ENCODE measurements around the gene SYT7.

SYT7 gene

DNA sequence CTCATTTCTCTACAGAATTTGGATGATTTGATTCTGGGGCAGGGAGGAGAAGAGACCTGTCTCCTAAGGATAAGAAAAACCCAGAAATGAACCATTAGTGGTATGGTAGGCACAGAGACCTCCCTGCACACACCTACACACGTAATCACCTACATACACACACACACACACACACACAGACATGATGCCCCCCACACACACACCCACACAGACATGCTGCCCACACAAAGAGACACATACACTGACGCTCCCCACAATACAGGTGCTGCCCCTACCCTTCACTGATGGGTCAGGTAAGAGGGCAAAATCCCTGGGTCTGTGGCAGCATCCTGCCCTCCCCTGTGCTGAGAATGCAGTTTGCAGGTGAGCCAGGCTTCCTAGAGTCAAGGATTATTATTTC is 1.1 kb upstream of the SYT7 start:
- DNase-seq, result no peak

DNA sequence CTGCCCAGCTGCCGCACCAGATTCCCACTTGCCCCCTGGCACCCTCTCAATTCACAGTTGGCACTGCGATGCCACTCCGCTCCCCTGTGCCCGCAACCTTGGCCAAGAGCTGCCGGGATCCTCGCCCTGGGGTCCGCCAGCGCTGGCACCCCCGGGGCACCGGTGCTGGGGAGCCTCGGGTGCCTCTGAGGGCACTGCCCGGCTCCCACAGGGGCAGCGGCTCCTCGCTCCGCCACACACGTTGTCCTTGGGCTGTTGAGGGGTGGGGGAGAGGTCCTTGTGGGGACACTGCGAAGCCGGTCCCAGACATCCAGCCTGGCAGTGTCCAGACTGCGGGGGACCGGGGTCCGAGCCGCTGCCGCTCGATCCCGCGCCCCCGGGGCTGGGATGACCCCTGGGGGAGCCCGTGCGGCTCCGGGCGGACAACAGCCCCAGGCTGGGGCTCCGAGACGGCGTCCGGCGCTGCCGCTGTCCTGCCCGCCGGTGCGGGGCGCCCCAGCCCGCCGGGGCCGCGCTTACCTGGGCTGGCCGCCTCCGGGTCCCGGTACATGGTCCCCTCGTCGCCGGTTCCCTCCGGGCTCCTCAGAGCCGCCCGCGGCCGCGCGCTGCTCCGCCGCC is 496 bp downstream of the SYT7 start:
- DNase-seq, result no peak

DNA sequence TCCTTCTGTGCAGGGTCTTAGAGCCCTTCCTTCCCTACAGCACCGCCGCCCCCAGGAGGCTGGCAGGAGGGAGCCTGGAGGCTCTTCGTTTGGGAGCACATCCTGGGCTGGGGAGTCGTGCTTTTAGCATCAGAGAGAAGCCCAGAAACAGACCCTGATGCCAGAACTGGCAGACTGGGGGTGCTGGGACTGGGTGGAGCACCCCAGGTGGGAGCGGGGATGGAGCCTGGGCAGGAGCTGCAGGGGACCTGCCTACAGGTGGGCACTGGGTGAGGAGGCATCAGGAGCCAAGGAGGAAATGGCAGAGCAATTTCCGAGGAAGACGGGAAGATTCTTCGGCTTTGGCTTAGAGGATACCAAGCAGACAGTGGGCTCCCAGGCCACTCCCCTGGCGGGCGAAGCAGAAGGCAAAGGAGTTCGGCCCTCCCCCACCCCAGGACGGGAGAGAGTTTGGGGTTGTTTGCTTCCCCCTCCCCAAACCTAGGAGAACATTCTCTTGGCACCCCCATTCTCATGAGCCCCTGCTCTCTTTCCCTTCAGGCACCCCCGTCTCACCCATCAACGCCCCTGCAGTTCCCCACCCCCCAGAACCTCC is 1.1 kb downstream of the SYT7 start:
- no peak for DNase-seq

DNA sequence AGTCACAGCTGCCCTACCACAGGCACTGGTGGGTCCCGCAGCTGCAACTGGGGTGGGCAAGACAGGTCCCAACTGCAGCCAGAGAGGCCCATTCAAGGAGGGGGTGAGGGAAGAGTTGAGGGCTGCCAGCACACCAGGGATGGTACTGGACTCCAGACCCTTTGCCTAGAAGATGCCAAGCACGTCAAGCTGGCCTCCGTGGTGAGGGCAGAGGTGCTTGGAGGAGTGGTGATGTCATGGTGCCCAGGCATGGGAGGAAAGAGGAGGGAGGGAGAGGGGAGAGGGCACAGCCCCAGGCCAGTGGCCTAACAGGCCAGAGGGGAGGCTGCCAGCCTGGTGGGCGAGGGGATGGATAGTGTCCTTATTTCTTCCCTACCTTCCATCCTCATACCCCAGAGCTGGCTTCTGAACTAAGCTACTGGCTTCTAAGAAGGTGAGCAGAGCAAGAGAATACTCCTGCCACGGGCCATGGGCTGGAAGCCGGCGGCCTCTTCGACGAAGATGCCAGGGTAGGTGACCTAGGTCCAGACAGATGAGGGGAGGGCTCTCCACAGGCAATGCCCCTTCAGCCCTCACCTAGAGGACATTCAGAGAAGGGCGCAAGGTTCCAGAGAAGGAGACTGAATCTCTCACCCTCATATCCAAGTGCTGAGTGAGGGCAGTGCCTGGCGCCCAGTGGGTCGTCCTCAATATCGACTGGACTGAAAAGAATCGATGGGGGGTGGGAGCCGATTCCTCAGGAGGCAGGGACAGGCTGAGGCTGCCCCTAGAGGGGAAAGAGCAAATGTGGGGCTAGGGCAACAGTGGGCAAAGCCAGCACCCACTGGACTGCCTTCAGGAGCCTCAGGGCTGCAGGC is 1.8 kb downstream of the SYT7 start:
- no peak for DNase-seq

DNA sequence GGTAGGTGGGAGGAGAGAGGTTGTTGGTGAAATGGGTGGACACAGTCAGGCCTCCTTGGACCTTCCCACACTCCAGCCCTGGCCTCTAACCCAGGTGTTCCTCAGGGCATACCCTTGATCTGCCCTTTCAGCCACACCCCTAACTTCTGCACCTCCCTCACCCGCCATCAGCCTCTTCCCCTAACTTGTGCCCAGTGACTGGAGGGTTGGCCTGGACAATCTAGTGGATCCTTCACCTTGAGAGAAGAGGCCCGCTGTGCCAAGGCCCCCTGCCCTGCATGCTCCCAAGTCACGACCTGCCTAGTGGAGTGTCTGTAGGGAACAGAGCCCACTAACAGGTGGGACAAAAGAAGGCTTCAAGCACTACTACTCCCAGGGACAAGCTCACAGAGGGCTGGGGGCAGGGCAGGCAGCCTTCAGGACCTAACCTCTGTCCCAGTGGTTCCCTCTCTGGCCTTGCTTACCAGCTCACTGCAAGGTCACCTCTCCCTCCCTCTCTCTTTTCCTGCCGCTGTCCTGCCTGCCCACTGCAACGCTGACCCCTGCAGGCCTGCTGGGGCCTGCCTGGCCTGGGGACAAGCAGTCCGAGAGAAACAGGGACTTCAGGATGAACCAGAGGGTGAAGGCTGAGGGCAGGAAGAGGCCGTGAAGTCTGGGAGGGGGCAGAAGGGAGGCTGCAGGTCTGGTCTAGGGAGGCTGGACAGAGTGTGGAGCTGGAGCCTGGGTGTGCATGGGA is 3.3 kb downstream of the SYT7 start:
- DNase-seq, result no peak

DNA sequence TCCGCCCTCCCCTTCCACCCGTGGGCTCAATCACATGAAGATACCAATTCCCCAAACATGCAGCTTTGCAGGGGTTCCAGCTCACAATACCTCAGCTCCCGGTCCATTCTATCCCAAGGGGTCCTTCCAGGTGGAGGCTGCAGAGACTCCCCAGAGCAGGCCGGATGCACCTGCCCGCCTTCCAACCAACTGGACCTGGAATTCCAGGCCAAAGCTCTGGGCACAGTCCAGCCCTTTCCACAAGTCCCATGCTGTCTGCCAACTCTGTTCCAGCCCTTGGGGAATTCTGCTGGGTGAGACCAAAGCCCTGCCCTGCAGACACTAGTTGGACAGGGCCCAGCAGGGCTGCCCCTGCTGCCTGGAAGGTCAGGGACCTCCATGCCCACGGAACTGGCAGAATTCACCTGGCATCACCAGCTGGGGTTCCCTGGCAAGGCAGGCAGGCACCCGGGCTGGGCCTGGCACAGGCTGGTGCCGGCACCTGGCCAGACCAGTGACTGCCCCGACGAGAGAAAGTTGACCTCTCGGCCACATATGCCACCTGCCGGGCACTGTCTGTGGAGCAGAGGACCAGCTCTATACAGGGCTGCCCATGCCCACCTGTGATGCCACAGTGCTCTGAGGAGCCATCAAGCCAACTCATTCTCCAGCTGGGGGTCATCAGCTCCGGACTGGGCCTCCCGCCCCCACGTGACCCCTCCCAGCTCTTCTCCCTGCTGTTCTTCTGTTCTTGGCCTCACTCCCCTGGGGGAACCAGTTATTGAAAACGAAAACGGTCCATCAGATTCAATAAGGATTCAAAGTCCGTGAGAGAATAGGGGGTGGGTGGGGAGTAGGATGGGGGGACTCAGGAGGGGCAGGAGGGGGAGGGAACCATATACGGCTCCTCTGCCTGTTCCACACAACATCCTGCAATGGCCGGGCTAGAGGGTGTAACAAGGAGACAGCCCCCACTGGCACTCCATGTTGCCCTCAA is 4.7 kb downstream of the SYT7 start:
- no peak for DNase-seq

DNA sequence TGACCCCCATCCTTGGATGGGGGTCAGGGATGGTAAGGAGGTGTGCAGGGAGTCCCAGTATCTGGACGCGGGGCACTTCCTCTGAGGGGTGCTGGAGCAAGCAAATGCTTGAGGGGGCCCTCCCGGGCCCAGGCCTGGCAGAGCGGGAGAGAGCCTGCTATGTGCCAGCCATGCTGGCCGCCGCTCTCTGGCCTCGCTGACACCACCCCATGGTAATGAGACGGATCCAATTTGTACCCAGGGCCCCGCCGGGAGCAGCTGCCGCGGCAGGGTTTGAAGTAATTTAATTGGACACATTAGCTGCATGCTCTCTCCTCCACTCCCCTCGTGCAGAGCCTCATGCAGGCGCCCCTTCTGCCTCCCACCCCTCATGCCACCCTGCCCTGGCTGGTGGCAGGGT is 6.3 kb downstream of the SYT7 start:
- DNase-seq, result no peak

DNA sequence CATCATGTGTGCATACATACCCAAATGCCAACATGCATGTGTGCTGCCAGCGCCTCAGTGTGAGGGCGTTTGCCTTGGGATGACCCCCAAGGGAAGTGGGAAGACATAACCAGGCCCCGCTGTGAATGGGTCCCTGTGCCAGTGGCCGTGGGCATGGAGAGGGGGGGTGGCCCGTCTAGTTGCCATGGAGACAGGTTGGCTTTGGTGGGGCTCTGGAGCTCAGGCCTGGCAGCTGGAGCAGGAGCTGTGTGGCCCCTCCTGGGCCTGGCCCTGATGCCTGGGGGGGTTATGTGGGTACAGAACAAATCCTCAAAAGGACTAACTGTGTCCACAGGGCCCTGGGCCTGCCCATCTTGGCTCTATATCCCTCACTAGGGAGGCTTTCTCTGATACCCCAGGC is 8.0 kb downstream of the SYT7 start:
- no peak for DNase-seq

DNA sequence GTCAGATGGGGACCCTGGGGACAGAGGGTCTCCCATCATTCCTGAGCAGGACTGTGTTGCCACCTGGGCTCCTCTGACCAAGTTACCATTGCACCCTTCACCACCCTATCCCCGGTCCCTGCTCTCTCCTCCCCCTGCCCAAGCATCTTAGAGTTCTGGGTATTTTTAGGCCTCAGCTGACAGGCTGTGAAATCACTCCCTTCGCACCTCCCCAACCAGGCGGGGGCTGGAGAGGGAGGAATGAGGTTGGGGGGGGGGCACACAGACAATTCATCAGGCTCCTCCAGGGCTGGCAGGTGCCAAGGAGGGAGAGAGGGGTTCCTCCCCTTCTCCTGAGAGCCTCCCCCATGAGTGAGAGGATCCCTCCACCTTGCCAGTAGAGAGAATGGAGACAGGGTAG is 9.0 kb downstream of the SYT7 start:
- DNase-seq, result no peak

DNA sequence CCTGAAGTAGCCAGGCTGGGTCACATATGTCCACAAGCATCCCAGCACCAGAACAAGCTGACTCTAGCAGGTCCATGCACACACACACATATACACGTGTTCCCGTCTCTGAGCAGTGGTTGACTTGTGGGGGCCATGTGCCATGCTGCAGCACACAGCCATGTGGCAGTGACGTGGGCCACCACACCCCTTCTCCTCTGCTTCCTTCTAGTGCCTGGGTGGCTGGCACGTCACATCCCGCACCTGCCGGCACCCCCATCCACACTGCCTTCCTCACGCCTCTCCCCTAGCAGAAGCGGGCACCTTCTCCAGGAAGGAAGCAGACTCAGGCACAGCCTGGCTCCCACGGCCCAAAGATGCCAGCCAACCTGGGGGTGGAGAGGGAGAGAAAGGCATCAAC is 9.5 kb downstream of the SYT7 start:
- no peak for DNase-seq

DNA sequence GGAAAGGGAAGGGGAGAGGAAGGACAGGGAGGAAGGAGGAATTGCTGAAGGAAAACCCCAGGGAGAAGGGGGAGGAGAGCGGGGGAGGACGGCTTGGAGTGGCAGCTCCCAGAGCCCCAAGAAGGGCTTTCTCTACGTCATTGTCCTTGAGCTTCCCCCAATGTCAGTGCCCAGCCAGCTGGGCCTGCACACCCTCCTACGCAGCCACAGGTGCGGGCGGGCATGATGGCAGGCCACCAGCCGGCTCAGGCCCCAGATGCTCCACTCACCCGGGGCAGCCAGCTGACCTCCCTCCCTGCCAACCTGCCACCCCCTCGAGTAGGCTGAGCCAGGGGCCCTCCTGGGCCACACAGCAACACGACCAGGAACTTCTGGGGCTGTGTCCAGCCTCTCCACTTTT is 11.2 kb downstream of the SYT7 start:
- no peak for DNase-seq

DNA sequence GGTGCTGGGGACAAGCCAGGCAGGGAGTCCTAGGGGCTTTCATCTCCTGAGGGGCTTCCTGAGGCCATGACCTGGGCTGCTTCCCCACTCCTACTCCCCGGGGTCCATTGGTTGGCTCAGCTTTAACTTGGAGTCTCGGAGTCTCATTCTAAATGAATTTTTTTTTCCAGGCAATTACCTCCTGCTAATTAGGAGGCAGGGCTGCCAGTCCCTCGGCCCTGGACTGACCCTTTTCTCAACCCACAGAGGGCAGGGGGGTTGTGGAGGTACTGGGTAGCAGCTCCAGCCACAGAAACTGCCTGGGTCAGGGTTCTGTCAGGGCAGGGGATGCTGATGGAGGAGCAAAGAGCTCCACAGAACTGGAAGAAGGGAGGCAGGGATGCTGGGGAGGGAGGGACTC is 11.9 kb downstream of the SYT7 start:
- no peak for DNase-seq

DNA sequence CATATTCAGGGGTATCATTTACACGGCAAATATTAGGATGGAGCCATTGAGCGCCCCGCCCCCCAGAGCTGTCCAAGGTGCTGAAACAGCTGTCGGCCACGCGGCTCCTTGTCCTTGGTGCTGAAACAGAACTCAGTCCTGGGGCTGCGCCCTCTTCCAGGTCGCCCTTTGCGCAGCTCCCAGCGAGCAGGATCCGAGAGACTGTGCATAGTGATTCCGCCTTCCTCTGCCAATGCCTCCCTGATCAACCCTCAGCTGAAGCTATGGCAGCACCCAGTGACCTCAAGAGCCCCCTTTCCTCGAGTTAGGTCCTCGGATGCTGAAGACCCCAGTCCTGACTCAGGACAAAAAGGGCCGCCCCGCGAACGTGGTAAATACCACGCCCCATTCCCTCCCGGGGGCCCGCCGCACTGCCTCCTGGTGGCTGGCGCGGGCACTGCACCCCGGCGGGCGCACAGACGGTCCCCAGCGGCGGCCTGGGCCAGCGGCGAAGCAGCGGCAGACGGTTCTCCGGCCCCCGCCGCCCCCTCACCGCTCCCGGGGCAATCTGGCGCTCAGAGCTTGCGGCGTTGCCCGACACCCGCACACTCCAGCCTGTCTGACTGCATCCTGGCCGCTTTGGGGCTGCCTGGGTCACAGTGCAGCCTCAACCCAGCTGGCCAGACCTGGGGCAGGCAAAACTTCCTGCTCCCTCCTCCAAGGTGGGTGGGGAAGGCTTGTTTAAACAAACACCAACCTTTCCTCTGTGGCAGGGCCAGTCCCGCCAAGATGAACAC is 13.4 kb downstream of the SYT7 start:
- peak; percentile 51 for DNase-seq

DNA sequence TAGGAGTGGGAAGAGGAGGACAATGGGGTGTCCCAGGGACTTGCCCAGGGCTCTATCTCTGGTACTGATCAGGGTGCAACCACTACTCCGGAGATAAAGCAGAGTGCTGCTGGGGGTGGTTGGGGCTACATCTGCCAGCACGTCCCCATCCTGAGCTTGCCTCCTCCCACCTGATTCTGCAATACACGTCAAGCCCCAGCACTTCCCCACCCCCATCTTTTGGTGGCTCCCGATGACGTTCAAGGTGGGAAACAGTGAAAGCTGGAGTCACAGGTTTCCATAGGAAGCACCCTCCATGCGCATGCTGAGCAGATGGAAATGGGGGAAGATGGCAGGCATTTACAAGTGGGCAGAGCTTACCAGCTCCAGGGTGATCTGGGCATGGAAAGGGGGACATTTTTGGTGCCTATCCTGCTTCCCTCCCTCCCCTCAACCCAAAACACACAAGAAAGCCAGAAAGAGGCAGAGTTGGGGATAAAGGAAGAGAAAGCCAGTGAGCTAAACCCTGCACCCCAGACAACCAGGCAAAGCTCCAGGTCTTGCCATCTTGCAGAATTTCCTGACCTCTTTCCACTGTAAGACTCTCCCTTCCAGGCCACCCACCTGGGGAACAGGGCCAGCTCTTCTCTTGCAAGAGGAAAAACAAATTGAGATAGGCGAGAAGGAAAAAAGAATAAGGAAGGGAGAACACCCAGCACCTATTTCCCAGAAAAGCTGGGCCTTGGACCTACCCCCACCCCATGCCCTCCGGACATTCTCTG is 15.8 kb downstream of the SYT7 start:
- no peak for DNase-seq

DNA sequence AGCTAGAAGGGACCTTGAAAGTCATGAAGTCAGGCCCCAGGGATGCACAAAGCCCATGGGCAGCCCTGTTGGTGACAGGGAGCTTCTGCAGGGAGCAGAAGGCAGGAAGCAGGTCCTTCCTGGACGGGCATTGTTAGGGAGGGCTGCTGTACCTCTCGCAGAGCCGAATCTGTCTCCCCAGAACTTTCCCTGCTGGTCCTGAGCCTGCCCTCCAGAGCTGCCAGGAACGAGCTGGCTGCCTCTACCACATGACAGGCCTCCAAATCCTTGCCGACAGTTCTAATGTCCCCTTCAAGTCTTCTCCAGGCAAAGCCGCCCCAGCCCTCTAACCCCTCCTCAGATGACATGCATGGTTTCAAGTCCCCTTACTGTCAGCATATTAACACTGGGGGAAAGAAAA is 20.1 kb downstream of the SYT7 start:
- DNase-seq, result no peak

DNA sequence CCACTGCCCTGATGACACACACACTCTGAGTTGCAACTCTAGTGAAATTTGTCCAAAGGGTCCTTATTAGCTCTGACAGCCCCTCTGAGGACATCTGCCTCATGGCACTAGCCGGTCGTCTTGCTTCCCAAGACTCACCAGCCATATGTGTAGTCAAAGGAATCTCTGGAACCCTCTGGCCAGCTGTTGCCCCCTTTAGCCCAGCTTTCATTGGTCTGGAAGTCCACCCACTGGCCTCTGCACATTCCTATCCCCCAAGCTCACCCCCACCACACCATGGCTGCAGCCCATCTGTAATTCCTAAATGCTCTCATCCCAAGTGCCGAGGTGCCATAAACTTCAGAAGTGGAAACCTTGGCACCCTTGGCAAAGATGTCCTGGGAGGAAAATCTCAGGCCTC is 24.3 kb downstream of the SYT7 start:
- no peak for DNase-seq

DNA sequence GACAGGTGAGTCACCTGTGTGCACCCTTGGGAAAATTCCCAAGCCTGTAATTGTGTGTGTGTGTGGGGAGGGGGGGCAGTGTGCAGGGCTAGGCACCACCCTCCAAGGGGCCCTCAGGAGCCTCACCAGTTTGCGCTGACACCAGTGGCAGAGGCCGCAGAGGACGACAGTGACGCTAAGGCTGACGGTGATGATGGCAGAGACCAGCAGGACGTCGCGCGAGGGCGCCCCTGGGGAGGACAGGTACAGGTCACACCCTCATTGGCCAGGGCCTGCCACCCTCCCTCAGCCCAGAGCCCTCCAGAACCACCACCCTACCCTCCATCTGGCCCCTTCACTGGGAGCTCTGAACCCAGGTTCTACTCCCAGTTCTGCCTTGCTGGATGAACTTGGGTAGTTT is 24.9 kb downstream of the SYT7 start:
- DNase-seq, result no peak

DNA sequence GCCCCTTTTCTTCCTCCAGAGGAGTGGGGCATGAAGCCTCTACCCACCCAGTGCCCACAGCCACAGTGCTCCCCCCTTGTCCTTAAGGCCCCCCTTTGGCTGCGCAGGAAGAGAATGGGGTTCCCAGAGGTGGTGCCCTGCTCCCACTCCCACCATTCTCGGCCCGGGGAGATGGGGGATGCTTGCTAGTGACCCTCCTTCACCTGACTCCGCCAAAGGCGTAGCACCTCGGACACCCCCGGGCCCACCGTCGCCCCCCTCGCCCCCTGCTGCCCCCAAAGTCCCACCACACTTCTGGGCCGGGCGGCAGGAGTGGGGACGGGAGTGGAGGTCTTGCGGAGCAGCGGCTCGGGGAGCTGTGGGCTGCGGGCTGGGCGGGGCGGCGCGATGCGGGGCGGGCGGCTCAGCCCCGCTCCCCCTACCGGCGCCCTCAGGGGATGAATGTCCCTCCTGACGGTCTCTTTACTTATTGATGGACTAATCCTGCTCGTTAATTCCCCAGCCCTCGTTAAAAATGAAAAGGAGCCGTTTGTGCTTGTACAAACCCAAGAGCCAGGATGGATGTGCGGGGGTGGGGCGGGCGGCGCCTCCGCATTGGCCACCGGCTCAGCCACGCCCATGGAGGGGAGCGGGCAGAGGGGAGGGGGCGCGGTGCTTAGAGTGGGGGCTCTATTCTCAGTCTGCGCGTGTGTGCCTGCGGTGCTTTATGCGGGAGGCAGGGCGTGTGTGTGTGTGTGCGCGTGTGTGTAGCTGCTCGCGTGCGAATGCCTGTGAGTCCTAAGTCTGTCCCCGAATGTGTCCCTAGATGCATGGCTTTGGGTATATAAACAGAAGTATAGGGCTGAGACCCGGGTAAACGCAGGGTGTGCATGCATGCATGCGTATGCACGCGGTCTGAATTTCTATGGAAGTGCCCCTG is 25.6 kb downstream of the SYT7 start:
- no peak for DNase-seq

DNA sequence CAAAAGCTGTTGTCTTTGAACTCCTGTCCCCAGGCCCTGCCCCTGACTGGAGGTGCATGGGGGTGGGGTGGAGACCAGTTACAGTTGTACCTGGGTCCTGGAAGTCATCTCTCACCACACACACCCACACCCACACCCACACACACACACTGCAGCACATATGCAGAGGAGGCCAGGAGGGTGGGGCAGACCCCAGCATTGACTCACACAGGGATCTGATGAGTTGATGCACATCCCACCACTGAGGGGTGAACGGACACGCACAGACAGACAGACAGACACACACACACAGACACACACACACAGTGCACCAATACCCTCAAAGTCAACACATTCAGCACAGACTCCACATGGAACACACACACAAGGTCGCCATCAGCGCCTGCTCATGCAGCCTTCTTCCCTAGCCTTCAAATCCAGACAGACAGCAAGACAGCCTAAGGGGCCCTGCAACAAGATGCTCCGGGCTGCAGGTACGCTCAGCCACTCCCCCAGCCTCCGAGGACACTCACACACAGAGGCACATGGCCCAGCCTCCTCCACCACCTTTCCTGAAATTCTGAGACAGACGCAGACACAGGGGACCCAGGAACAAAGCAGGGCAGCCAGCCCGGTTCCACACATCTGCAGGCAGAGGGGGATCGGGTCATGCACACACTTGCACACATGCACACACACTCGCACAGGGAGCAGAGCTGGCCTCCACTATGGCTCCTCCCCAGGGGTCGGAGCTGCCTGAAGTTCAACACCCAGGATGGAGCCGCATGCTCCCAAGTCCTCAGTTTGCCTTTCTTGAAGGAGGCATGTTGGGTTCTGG is 26.5 kb downstream of the SYT7 start:
- no peak for DNase-seq
